ENCODE measurements around the gene MAPKAP1. TPM values are rescaled to one million over a fixed set of nuclear protein-coding genes. Genes with fewer than 3 reads are reported as not detected.

The MAPKAP1 gene
- total RNA-seq, 2 donors from 2014 or later: 75.3 to 91.6 TPM

DNA sequence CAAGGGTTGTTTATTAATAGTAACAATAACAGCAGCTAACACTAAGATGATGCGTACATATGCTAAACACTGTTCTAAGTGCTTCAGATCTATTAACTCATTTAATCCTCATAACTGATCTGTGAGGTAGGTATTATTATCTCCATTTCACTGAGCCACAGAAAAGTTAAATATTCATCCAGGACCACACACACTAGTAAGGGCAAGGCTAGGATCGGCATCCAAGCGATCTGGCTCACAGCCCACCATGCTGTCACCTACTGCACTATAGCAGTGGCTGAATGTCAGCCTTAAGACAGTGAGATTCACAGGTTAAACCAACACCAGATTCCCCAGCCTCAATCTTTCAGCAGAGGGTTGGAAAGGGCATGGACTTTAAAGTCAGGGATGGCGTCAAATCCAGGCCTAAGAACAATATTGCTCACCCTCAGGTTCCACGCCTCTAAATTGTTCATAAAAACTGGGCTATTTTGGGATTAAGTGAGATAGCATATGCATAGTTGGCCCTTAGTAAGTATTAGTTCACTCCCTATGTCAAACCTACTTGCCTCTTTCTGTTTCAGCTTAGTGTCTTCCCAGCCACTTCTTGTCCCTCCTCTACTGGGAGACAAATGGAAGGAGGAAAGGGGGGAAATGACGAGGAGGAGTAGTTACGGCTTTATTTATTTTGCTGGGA lies 150.8 kb downstream of the MAPKAP1 start:
- H3K4me1 ChIP-seq (ENCODE audit: control insufficient read depth, insufficient read depth, low read length): no peaks in the 10 kb centered on the region
- H3K36me3 Mint-ChIP-seq (ENCODE audit: low read depth): peaks cover 13% of the 10 kb centered on the region
- H3K36me3 ChIP-seq (ENCODE audit: control insufficient read depth, insufficient read depth, low read length): peaks cover 10% of the 10 kb centered on the region
- no peak overlapping the region for H3K9ac ChIP-seq (ENCODE audit: extremely low read depth, low read length, poor library complexity, severe bottlenecking)
- DNase-seq: no peak
- TF ChIP-seq, protein P1, sequence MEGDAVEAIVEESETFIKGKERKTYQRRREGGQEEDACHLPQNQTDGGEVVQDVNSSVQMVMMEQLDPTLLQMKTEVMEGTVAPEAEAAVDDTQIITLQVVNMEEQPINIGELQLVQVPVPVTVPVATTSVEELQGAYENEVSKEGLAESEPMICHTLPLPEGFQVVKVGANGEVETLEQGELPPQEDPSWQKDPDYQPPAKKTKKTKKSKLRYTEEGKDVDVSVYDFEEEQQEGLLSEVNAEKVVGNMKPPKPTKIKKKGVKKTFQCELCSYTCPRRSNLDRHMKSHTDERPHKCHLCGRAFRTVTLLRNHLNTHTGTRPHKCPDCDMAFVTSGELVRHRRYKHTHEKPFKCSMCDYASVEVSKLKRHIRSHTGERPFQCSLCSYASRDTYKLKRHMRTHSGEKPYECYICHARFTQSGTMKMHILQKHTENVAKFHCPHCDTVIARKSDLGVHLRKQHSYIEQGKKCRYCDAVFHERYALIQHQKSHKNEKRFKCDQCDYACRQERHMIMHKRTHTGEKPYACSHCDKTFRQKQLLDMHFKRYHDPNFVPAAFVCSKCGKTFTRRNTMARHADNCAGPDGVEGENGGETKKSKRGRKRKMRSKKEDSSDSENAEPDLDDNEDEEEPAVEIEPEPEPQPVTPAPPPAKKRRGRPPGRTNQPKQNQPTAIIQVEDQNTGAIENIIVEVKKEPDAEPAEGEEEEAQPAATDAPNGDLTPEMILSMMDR (conservative IDR thresholded peaks at IDR 0.05): no peak
- WGBS, 2 experiments (ENCODE audit: insufficient coverage in 1 of 2, insufficient read length in 1 of 2): 92% methylated on average over 6 of the region's 7 CpGs; no CpG with 5 or more reads in 1 of the 2 experiments
- no peak overlapping the region for H3K4me3 Mint-ChIP-seq
- H3K27ac ChIP-seq (ENCODE audit: low read depth, low read length): no peak overlapping the region
- no peak overlapping the region for H3K4me3 ChIP-seq (ENCODE audit: low read length)
- no peaks in the 10 kb centered on the region for H3K27me3 Mint-ChIP-seq (ENCODE audit: insufficient read depth)
- no peaks in the 10 kb centered on the region for H3K9me3 Mint-ChIP-seq
- peaks cover 10% of the 10 kb centered on the region for H3K4me1 Mint-ChIP-seq
- H3K27me3 ChIP-seq (ENCODE audit: control insufficient read depth, insufficient read depth, low read length, poor library complexity, severe bottlenecking): no peaks in the 10 kb centered on the region
- H3K9me3 ChIP-seq (ENCODE audit: control insufficient read depth, low read length): no peaks in the 10 kb centered on the region
- H3K27ac Mint-ChIP-seq: no peak overlapping the region

DNA sequence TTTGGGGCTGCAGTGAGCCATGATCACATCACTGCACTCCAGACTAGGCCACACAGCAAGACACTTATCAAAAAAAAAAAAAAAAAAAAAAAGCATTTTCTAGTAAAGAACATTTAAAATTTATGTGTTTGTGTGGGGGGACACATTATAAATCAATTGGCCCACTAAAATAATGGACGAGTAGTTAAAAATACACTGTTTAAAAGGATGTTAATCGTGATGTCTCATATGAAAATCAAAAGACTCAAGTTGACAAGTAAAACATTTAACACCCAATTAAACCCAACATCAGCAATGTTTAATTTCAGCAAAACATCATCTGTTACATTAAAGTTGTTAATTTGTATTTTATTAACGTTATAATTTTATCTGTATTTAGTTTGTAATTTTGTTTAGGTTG lies 152.3 kb downstream of the MAPKAP1 start:
- no peak overlapping the region for H3K27ac ChIP-seq (ENCODE audit: low read depth, low read length)
- H3K36me3 ChIP-seq (ENCODE audit: control insufficient read depth, insufficient read depth, low read length): peaks cover 10% of the 10 kb centered on the region
- H3K4me1 Mint-ChIP-seq: peaks cover 10% of the 10 kb centered on the region
- TF ChIP-seq, protein P1 (conservative IDR thresholded peaks at IDR 0.05): no peak
- no peak overlapping the region for H3K9ac ChIP-seq (ENCODE audit: extremely low read depth, low read length, poor library complexity, severe bottlenecking)
- no peak overlapping the region for H3K27ac Mint-ChIP-seq
- WGBS, 2 experiments (ENCODE audit: insufficient coverage in 1 of 2, insufficient read length in 1 of 2): 94% methylated on average over 2 of the region's 3 CpGs; no CpG with 5 or more reads in 1 of the 2 experiments
- H3K36me3 Mint-ChIP-seq (ENCODE audit: low read depth): peaks cover 13% of the 10 kb centered on the region
- no peaks in the 10 kb centered on the region for H3K27me3 ChIP-seq (ENCODE audit: control insufficient read depth, insufficient read depth, low read length, poor library complexity, severe bottlenecking)
- DNase-seq: no peak
- no peaks in the 10 kb centered on the region for H3K9me3 ChIP-seq (ENCODE audit: control insufficient read depth, low read length)
- H3K4me1 ChIP-seq (ENCODE audit: control insufficient read depth, insufficient read depth, low read length): no peaks in the 10 kb centered on the region
- no peak overlapping the region for H3K4me3 ChIP-seq (ENCODE audit: low read length)
- H3K4me3 Mint-ChIP-seq: no peak overlapping the region
- no peaks in the 10 kb centered on the region for H3K27me3 Mint-ChIP-seq (ENCODE audit: insufficient read depth)
- H3K9me3 Mint-ChIP-seq: no peaks in the 10 kb centered on the region

DNA sequence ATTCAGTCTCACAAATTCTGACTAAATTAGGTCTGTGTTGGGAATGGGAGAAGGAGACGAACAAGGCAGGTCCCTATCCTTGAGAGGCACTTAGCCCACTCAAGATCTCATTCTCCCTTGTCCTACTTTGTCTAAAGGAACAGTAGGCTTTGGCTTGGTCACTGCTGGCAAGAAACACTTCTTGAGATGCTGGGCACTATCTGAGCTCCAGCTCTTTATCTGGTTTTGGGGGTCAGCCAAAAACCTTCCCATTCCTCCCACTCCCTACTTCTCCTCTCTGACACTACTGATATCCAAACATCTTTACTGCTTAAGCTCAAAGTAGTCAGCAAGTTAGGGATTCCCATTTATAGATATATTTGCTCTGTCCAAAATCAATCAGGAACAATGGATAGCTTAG lies 155.2 kb downstream of the MAPKAP1 start:
- TF ChIP-seq, protein P1 (conservative IDR thresholded peaks at IDR 0.05): no peak
- no peaks in the 10 kb centered on the region for H3K9me3 Mint-ChIP-seq
- no peak for DNase-seq
- Histone ChIP-seq H3K9ac (ENCODE audit: extremely low read depth, low read length, poor library complexity, severe bottlenecking) (no peak overlapping the region), H3K9me3 (ENCODE audit: control insufficient read depth, low read length) (no peaks in the 10 kb centered on the region), H3K4me3 (ENCODE audit: low read length) (no peak overlapping the region), H3K27ac (ENCODE audit: low read depth, low read length) (no peak overlapping the region), H3K36me3 (ENCODE audit: control insufficient read depth, insufficient read depth, low read length) (no peaks in the 10 kb centered on the region), H3K27me3 (ENCODE audit: control insufficient read depth, insufficient read depth, low read length, poor library complexity, severe bottlenecking) (no peaks in the 10 kb centered on the region), H3K4me1 (ENCODE audit: control insufficient read depth, insufficient read depth, low read length) (no peaks in the 10 kb centered on the region)
- 100% methylated on average over 1 of the region's 1 CpG; no CpG with 5 or more reads in 1 of the 2 experiments for WGBS, 2 experiments (ENCODE audit: insufficient coverage in 1 of 2, insufficient read length in 1 of 2)
- no peaks in the 10 kb centered on the region for H3K27me3 Mint-ChIP-seq (ENCODE audit: insufficient read depth)
- no peak overlapping the region for H3K4me3 Mint-ChIP-seq
- H3K36me3 Mint-ChIP-seq (ENCODE audit: low read depth): peaks cover 11% of the 10 kb centered on the region
- H3K4me1 Mint-ChIP-seq: peaks cover 17% of the 10 kb centered on the region
- H3K27ac Mint-ChIP-seq: no peak overlapping the region
